HEK293 (cell line): ENCODE results near the gene THEM4.
A peak's percentile ranks its signal among the peaks of the same experiment; 100 is the strongest.

ENCODE experiments used
- CTCF ChIA-PET: fragments of 350-600 bp; formaldehyde crosslinking; extraction: SDS; loops from one replicate; lab custom pipeline; 2021; ENCODE audit warnings: antibody characterized with exemption; lab: Yijun Ruan, JAX
- POLR2A ChIA-PET: fragments of 300-600 bp; formaldehyde crosslinking; extraction: SDS; loops from one replicate; lab custom pipeline; 2020; ENCODE audit warnings: antibody characterized with exemption, inconsistent platforms; lab: Yijun Ruan, JAX
- H3K27ac ChIP-seq: fragments of 200-500 bp; sonication (Bioruptor generic); 2 replicates; pipeline ENCODE4 v1.5.1; 2014; ENCODE audit warnings: low read depth, low read length, control low read depth, inconsistent platforms; ENCODE audit errors: extremely low read depth
- H3K36me3 ChIP-seq, 2 experiments: fragments of 200-500 bp in 1 of 2; sonication (Bioruptor generic) in 1 of 2; 1 replicate in 1 of 2; 2 replicates in 1 of 2; pipeline ENCODE4 v1.5.1; 2014 to 2017; ENCODE audit warnings: inconsistent platforms in 2 of 2, low read length in 2 of 2; ENCODE audit not compliant: control insufficient read depth in 2 of 2, insufficient read depth in 1 of 2
- H3K4me1 ChIP-seq: fragments of 200-500 bp; sonication (Bioruptor generic); 2 replicates; pipeline ENCODE4 v1.5.1; 2014; ENCODE audit warnings: mild to moderate bottlenecking, low read length, inconsistent platforms; ENCODE audit not compliant: control insufficient read depth, insufficient read depth
- H3K4me3 ChIP-seq: 2 replicates; pipeline ENCODE4 v1.5.1; 2011; ENCODE audit warnings: low read depth, mild to moderate bottlenecking, control low read depth, low read length, moderate library complexity
- H3K9me3 ChIP-seq: fragments of 200-500 bp; sonication (Bioruptor generic); 2 replicates; pipeline ENCODE4 v1.5.1; 2014; ENCODE audit warnings: low read depth, low read length, inconsistent platforms; ENCODE audit not compliant: control insufficient read depth, insufficient read depth
- ATF2 ChIP-seq: fragments of 450-650 bp; formaldehyde crosslinking; IDR thresholded peaks from 2 replicates; pipeline ENCODE4 v1.5.1; 2016; ENCODE audit warnings: missing biosample characterization, missing genetic modification characterization, low read depth
- BCL11B ChIP-seq: fragments of 450-650 bp; formaldehyde crosslinking; IDR thresholded peaks from 2 replicates; pipeline ENCODE4 v1.5.1; 2016; ENCODE audit warnings: low read depth, missing biosample characterization, missing genetic modification characterization
- GLI2 ChIP-seq: fragments of 450-650 bp; formaldehyde crosslinking; IDR thresholded peaks from 2 replicates; pipeline ENCODE4; 2017; ENCODE audit warnings: missing biosample characterization, missing genetic modification characterization, low read depth, borderline replicate concordance
- KLF10 ChIP-seq: fragments of 450-650 bp; IDR thresholded peaks from 2 replicates; pipeline ENCODE4 v1.5.1; 2018; ENCODE audit warnings: missing biosample characterization, mild to moderate bottlenecking, missing genetic modification characterization
- SP7 ChIP-seq: fragments of 450-650 bp; formaldehyde crosslinking; IDR thresholded peaks from 2 replicates; pipeline ENCODE4 v1.5.1; 2016; ENCODE audit warnings: missing biosample characterization, missing genetic modification characterization
- TRIM28 ChIP-seq: IDR thresholded peaks from 2 replicates; pipeline ENCODE4 v1.6.1; 2011; ENCODE audit warnings: low read length, control low read depth, borderline replicate concordance
- TSHZ1 ChIP-seq: fragments of 450-650 bp; formaldehyde crosslinking; IDR thresholded peaks from 2 replicates; pipeline ENCODE4 v1.5.1; 2016; ENCODE audit warnings: missing biosample characterization, missing genetic modification characterization, borderline replicate concordance
- ZBTB17 ChIP-seq: fragments of 450-650 bp; formaldehyde crosslinking; IDR thresholded peaks from 2 replicates; pipeline ENCODE4 v1.5.1; 2016; ENCODE audit warnings: missing biosample characterization, missing genetic modification characterization
- ZBTB8A ChIP-seq: fragments of 450-650 bp; formaldehyde crosslinking; IDR thresholded peaks from 2 replicates; pipeline ENCODE4 v1.5.1; 2016; ENCODE audit warnings: missing biosample characterization, missing genetic modification characterization
- ZEB2 ChIP-seq: fragments of 450-650 bp; formaldehyde crosslinking; IDR thresholded peaks from 2 replicates; pipeline ENCODE4 v1.5.1; 2016; ENCODE audit warnings: missing biosample characterization, missing genetic modification characterization
- ZNF146 ChIP-seq: fragments of 450-650 bp; formaldehyde crosslinking; IDR thresholded peaks from 2 replicates; pipeline ENCODE4 v1.5.1; 2016; ENCODE audit warnings: missing biosample characterization, missing genetic modification characterization
- ZNF19 ChIP-seq: fragments of 450-650 bp; formaldehyde crosslinking; IDR thresholded peaks from 2 replicates; pipeline ENCODE4; 2016; ENCODE audit warnings: missing biosample characterization, missing genetic modification characterization, low read depth
- ZNF24 ChIP-seq: fragments of 450-650 bp; formaldehyde crosslinking; IDR thresholded peaks from 2 replicates; pipeline ENCODE4 v1.5.1; 2016; ENCODE audit warnings: missing biosample characterization, missing genetic modification characterization
- ZNF266 ChIP-seq: fragments of 450-650 bp; formaldehyde crosslinking; IDR thresholded peaks from 2 replicates; pipeline ENCODE4 v1.5.1; 2016; ENCODE audit warnings: missing biosample characterization, missing genetic modification characterization, low read depth
- ZNF394 ChIP-seq: fragments of 450-650 bp; formaldehyde crosslinking; IDR thresholded peaks from 2 replicates; pipeline ENCODE4 v1.5.1; 2016; ENCODE audit warnings: missing biosample characterization, missing genetic modification characterization, mild to moderate bottlenecking, moderate library complexity, borderline replicate concordance
- ZNF398 ChIP-seq: fragments of 450-650 bp; formaldehyde crosslinking; IDR thresholded peaks from 2 replicates; pipeline ENCODE4 v1.5.1; 2017; ENCODE audit warnings: missing biosample characterization, missing genetic modification characterization
- ZNF521 ChIP-seq: fragments of 450-650 bp; formaldehyde crosslinking; IDR thresholded peaks from 2 replicates; pipeline ENCODE4 v1.5.1; 2017; ENCODE audit warnings: missing biosample characterization, mild to moderate bottlenecking, missing genetic modification characterization
- ZNF585B ChIP-seq: fragments of 450-650 bp; formaldehyde crosslinking; IDR thresholded peaks from 2 replicates; pipeline ENCODE4 v1.5.1; 2016; ENCODE audit warnings: missing biosample characterization, missing genetic modification characterization
- ZNF664 ChIP-seq: fragments of 450-650 bp; formaldehyde crosslinking; IDR thresholded peaks from 2 replicates; pipeline ENCODE4 v1.5.1; 2016; ENCODE audit warnings: missing biosample characterization, missing genetic modification characterization
- ZNF670 ChIP-seq: fragments of 450-650 bp; formaldehyde crosslinking; IDR thresholded peaks from 2 replicates; pipeline ENCODE4 v1.5.1; 2016; ENCODE audit warnings: missing biosample characterization, missing genetic modification characterization, low read depth
- ZNF692 ChIP-seq: fragments of 450-650 bp; formaldehyde crosslinking; IDR thresholded peaks from 2 replicates; pipeline ENCODE4 v1.5.1; 2016; ENCODE audit warnings: missing biosample characterization, missing genetic modification characterization
- ZNF747 ChIP-seq: fragments of 450-650 bp; formaldehyde crosslinking; IDR thresholded peaks from 2 replicates; pipeline ENCODE4 v1.5.1; 2016; ENCODE audit warnings: missing biosample characterization, missing genetic modification characterization
- ZNF777 ChIP-seq: fragments of 450-650 bp; formaldehyde crosslinking; IDR thresholded peaks from 2 replicates; pipeline ENCODE4 v1.5.1; 2017; ENCODE audit warnings: missing biosample characterization, missing genetic modification characterization, borderline replicate concordance
- ZNF830 ChIP-seq: fragments of 450-650 bp; IDR thresholded peaks from 2 replicates; pipeline ENCODE4 v1.5.0; 2018; ENCODE audit warnings: missing biosample characterization, missing genetic modification characterization, low read depth, mild to moderate bottlenecking, moderate library complexity
- ZXDB ChIP-seq: fragments of 450-650 bp; formaldehyde crosslinking; IDR thresholded peaks from 2 replicates; pipeline ENCODE4 v1.5.1; 2016; ENCODE audit warnings: missing biosample characterization, missing genetic modification characterization
- TF ChIP-seq, protein P1 (sequence below): fragments of 450-650 bp; formaldehyde crosslinking; IDR thresholded peaks from 2 replicates; pipeline ENCODE4 v1.5.0; 2017; ENCODE audit warnings: missing biosample characterization, missing genetic modification characterization, borderline replicate concordance

The THEM4 gene

GRCh38 chr1:151944126-151944856 is 35.0 kb upstream of the THEM4 start:
- no peak overlapping the region for H3K27ac ChIP-seq
- ChIA-PET CTCF (interaction anchor here (1.2 to 2.3 kb wide), 4 partner anchors 8 to 57 kb away, joined by 6 to 13 read pairs (median 9); no protein-coding TSS in a partner anchor), POLR2A (interaction anchor here (0.5 to 1.1 kb wide), 3 partner anchors 9 to 766 kb away, joined by 3 to 4 read pairs (median 4); no protein-coding TSS in a partner anchor)
- H3K9me3 ChIP-seq = no peaks in the 10 kb centered on the region
- no peak overlapping the region for H3K4me3 ChIP-seq
- no peaks in the 10 kb centered on the region for H3K36me3 ChIP-seq
- peaks cover 15% of the 10 kb centered on the region for H3K4me1 ChIP-seq
- TF ChIP-seq GLI2 (tag by site-specific recombination) (no peak), ZNF692 (tag by site-specific recombination) (peak; percentile 94), SP7 (tag by site-specific recombination) (peak; percentile 83), ZNF747 (tag by site-specific recombination) (no peak), ZNF664 (tag by site-specific recombination) (0 out of 2 replicates have a peak, but pooled peaks have one; percentile 11), ZNF24 (tag by site-specific recombination) (peak; percentile 63; the same call in 1 of the 2 replicates), ZNF585B (tag by site-specific recombination) (no peak), ZNF19 (tag by site-specific recombination) (no peak), BCL11B (tag by site-specific recombination) (0 out of 2 replicates have a peak, but pooled peaks have one; percentile 39), ZNF777 (no peak), ATF2 (tag by site-specific recombination) (peak; percentile 81), ZNF521 (tag by site-specific recombination) (no peak), KLF10 (tag by site-specific recombination) (peak; percentile 44; the same call in 1 of the 2 replicates), ZBTB8A (no peak), ZEB2 (tag by site-specific recombination) (peak; percentile 62), TRIM28 (peak; percentile 67; the same call in 1 of the 2 replicates), ZXDB (tag by site-specific recombination) (peak; percentile 68), ZNF670 (tag by site-specific recombination) (no peak), ZNF830 (tag by site-specific recombination) (no peak), ZNF146 (0 out of 2 replicates have a peak, but pooled peaks have one; percentile 2), ZNF398 (tag by site-specific recombination) (0 out of 2 replicates have a peak, but pooled peaks have one; percentile 7), ZNF394 (tag by site-specific recombination) (peak; percentile 59; the same call in 1 of the 2 replicates), ZBTB17 (tag by site-specific recombination) (peak; percentile 88), TSHZ1 (tag by site-specific recombination) (0 out of 2 replicates have a peak, but pooled peaks have one; percentile 45), ZNF266 (tag by site-specific recombination) (no peak)
- TF ChIP-seq, protein P1, sequence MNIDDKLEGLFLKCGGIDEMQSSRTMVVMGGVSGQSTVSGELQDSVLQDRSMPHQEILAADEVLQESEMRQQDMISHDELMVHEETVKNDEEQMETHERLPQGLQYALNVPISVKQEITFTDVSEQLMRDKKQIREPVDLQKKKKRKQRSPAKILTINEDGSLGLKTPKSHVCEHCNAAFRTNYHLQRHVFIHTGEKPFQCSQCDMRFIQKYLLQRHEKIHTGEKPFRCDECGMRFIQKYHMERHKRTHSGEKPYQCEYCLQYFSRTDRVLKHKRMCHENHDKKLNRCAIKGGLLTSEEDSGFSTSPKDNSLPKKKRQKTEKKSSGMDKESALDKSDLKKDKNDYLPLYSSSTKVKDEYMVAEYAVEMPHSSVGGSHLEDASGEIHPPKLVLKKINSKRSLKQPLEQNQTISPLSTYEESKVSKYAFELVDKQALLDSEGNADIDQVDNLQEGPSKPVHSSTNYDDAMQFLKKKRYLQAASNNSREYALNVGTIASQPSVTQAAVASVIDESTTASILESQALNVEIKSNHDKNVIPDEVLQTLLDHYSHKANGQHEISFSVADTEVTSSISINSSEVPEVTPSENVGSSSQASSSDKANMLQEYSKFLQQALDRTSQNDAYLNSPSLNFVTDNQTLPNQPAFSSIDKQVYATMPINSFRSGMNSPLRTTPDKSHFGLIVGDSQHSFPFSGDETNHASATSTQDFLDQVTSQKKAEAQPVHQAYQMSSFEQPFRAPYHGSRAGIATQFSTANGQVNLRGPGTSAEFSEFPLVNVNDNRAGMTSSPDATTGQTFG (tag by site-specific recombination) = no peak
